Fibroblast of pulmonary artery (primary cell): ENCODE measurements around the gene SHFL.

Experiments used
- DNase-seq: peaks from one replicate; pipeline ENCODE4 v3.0.0-alpha.2; 2010; ENCODE audit warnings: low read depth
- H3K4me3 ChIP-seq: replicated peaks from 2 replicates; pipeline ENCODE4 v1.5.1; 2011; ENCODE audit warnings: low read depth, mild to moderate bottlenecking, control low read depth, low read length, moderate library complexity
- TF ChIP-seq, protein P1 (sequence below): IDR thresholded peaks from 2 replicates; pipeline ENCODE4 v1.5.1; 2011; ENCODE audit warnings: mild to moderate bottlenecking, control low read depth, low read length, inconsistent platforms; ENCODE audit errors: missing control alignments

The SHFL gene

DNA sequence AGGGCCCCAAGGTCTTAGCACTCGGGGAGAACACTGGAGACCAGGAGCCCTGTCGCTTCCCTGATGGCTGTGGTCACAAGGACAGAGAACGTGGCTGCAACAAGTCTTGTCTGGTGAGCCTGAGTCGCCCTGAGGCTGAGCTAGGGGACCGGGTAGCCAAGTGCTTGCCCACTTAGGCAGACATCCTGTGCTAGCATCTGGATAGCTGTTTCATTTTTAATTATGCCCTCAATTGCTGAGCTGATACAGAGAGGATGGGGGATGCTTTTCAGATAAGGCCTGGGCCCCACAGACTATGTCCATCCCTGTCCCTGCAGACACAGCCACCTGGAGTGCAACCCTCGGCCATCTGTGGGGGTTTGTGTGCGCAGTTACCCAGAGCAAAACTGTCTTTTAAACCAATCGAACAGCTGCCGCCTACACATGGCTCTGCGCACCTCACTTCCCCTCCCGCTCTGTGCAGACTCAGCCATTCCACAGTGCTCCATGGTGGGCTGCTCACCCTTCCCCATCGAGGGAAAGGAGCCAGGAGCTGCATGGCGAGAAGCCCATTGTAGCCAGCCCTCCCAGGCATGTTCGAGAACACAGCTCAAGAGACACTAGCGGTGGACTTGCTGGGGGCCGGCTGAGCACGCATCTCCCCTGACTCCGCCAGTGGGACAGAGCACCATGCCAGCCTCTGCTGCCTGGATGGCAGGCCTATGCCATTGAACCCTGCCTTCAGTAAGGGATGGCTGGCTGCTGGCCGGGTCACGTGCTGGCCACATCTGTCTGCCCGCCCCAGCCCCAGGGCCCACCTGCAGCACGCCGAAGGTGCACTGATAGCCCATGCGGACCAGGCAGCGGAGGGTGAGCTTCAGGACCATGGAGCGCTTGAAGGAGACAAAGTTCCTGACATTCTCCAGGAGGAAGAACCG, 53.0 kb downstream of the SHFL start:
- H3K4me3 ChIP-seq, result no peak overlapping the region
- DNase-seq, result no peak
- TF ChIP-seq, protein P1, sequence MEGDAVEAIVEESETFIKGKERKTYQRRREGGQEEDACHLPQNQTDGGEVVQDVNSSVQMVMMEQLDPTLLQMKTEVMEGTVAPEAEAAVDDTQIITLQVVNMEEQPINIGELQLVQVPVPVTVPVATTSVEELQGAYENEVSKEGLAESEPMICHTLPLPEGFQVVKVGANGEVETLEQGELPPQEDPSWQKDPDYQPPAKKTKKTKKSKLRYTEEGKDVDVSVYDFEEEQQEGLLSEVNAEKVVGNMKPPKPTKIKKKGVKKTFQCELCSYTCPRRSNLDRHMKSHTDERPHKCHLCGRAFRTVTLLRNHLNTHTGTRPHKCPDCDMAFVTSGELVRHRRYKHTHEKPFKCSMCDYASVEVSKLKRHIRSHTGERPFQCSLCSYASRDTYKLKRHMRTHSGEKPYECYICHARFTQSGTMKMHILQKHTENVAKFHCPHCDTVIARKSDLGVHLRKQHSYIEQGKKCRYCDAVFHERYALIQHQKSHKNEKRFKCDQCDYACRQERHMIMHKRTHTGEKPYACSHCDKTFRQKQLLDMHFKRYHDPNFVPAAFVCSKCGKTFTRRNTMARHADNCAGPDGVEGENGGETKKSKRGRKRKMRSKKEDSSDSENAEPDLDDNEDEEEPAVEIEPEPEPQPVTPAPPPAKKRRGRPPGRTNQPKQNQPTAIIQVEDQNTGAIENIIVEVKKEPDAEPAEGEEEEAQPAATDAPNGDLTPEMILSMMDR, result no peak

DNA sequence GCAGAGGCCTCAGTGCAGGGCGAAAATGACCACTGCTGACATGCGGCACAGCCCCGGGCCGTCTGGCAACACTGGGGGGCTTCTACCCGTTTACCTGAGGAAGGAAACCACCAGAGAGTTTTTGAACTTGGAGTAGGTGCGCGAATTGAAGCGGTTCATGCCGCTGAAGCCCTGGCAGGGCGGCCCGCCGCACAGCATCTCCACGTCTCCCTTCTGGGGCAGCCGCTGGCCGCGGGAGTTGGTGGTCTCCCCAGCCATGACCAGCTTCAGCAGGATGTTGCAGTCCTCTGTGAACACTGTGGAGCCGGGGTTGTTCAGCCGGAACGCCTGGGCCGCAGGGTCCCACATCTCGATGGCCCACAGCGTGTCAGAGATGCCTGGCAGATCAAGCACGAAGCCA, 53.8 kb downstream of the SHFL start:
- H3K4me3 ChIP-seq, result no peak overlapping the region
- DNase-seq, result no peak
- TF ChIP-seq, protein P1, result no peak

DNA sequence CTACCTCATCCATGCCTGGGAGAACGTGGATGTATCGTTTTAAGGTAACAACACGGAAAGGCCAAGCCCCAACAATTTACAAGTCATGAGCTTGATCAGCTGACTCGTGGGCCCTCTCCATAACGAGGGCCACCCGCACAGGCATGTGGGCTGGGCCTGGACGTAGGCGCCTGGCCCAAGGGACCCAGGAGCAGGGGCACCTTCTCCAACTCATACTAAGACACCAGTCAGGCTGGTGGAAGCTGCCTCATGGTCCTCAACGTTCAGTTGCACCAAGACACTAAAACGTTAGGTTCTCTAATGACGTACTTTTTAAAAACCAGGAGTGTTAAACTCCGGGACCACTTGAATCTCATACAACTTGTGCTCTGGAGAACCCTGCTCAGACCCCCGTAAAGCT, 55.4 kb downstream of the SHFL start:
- DNase-seq, result no peak
- TF ChIP-seq, protein P1, result no peak
- H3K4me3 ChIP-seq, result no peak overlapping the region

DNA sequence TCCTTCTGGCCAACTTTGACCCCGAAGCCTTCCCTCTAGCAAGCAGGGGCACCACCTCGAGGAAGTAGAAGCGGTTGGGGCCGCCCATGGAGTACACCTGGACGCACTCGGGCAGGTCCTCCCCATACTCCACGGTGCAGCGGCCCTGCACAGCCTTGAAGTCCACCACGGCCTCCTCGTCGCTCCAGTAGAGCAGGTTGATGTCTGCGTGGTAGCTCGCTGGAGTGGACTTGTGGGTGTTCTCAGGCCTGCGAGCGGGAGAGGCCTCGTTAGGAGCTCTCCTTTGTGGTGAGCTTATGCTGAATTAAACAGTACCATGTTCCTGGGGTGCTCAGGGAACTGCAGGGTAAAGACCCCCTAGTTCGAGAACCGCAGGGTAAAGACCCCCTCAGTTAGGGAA, 55.9 kb downstream of the SHFL start:
- DNase-seq, result no peak
- H3K4me3 ChIP-seq, result no peak overlapping the region
- TF ChIP-seq, protein P1, result no peak
